AG08395 (cell line): ENCODE measurements around the gene SH3PXD2A.
A peak's percentile ranks its signal among the peaks of the same experiment; 100 is the strongest.
"Not testable (repeated sequence)": the region's sequence is repeated elsewhere in the genome, so short reads cannot be mapped to it uniquely, and the experiment has no call there.

ENCODE experiments used
- DNase-seq: peaks from one replicate; pipeline ENCODE4 v3.0.0; 2012; ENCODE audit warnings: mixed read lengths, low spot score

Gene SH3PXD2A

DNA sequence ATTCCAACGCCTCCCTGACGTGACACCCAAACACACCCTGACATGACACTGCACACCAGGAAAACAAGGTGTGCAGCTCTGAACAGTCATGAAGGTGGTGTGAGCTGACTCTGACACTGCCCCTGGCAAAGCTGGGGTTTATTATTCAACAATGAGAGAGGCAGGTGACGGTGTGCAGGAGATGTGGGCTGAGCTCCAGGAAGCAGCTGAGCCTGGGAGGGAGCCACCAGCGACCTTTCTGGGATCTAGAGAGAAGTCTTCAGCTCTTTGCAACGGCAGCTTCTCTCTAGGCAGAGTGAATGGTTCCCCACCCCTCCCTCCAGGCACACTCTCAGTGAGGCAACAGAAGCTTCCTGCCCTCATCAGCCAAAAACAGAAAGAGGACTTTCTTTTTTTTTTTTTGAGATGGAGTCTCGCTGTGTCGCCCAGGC lies 65.6 kb downstream of the SH3PXD2A start:
- DNase-seq, result no peak

- no peak for DNase-seq
Observed at GRCh38 chr10:103789161-103789560, 66.2 kb downstream of the SH3PXD2A start.

GRCh38 chr10:103787331-103787730 lies 68.0 kb downstream of the SH3PXD2A start:
- DNase-seq, result no peak

DNA sequence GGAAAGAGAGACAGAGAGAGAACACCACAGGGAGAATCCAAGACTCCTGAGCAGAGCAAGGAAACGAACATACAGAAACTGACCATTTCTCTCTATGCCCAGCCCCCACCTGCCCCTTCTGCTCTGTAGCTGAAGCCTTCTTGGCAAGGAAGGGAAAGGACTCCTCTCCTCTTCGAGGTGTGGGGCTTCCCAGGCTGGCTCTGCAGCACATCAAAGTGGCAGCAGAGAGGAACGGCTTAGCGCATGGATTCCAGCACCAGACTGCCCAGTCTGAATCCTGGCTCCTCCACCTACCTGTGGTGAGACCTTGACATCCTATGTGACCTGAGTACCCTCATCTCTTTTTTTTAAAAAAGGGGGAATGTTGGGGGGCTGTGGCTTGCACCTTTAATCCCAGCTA lies 69.4 kb downstream of the SH3PXD2A start:
- no peak for DNase-seq

- DNase-seq, result no peak
Observed at GRCh38 chr10:103784723-103785418, 70.5 kb downstream of the SH3PXD2A start.

GRCh38 chr10:103784089-103784488 lies 71.3 kb downstream of the SH3PXD2A start:
- DNase-seq, result no peak

GRCh38 chr10:103783681-103784080 lies 71.7 kb downstream of the SH3PXD2A start:
- no peak for DNase-seq

GRCh38 chr10:103781329-103782061 lies 73.9 kb downstream of the SH3PXD2A start:
- DNase-seq, result peak; percentile 93

DNA sequence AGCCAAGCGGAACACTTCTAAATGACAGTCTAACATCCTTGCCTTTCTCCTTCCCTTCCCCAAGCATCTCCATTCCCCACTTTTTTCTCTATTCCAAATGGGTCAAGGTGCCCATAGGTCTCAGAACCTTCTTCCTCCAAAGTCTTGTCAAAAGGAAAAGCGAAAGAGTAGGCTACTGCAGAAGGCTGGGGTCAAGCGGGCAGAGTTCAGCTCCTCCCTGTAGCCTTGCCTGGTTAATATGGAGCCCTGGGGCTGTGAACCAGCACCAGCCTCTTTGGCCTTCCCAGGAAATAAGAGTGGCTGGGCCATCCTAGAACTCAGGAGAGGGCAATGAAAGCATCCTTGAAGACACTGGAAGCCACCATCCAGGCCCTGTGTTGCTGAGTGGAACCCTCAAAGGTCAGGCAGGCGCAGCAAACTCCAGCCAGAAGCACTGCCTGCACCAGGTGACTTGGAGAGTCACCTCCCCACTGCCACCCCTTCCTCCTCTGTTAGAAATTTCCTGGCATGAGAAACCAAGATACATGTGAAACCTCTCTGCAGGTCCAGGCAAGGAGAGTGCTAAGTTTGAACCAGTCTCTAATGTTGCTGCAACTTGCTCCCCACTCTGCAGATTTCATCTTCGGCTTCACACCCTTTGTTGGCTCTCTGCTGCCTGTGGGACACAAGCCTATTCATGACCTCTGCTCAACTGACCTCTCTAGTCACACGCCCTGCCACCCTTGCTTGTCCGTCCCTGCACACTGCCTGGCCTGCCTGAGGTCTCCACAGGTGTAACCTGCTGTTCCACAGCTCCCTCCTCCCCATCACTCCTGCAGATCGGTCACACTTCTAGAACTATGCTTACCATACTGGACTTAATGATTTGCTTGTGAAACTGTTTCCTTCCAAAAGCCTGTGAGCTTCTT lies 74.9 kb downstream of the SH3PXD2A start:
- DNase-seq, result no peak

GRCh38 chr10:103778358-103779139 lies 76.8 kb downstream of the SH3PXD2A start:
- DNase-seq, result no peak

- DNase-seq, result no peak
Observed at GRCh38 chr10:103776878-103777591, 78.3 kb downstream of the SH3PXD2A start.

- DNase-seq, result no peak
Observed at GRCh38 chr10:103775776-103776175, 79.6 kb downstream of the SH3PXD2A start.

DNA sequence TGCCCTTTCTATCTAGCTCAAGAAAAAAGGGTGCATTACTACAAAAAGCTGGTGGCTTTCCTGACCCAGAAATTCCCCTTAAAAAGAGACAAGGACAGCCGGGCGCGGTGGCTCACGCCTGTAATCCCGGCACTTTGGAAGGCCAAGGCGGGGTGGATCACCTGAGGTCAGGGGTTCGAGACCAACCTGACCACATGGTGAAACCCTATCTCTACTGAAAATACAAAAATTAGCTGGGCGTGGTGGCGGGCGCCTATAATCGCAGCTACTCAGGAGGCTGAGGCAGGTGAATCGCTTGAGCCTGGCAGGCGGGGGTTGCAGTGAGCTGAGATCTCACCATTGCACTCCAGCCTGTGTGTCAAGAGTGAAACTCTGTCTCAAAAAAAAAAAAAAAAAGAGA lies 82.5 kb downstream of the SH3PXD2A start:
- not testable (repeated sequence) for DNase-seq

DNA sequence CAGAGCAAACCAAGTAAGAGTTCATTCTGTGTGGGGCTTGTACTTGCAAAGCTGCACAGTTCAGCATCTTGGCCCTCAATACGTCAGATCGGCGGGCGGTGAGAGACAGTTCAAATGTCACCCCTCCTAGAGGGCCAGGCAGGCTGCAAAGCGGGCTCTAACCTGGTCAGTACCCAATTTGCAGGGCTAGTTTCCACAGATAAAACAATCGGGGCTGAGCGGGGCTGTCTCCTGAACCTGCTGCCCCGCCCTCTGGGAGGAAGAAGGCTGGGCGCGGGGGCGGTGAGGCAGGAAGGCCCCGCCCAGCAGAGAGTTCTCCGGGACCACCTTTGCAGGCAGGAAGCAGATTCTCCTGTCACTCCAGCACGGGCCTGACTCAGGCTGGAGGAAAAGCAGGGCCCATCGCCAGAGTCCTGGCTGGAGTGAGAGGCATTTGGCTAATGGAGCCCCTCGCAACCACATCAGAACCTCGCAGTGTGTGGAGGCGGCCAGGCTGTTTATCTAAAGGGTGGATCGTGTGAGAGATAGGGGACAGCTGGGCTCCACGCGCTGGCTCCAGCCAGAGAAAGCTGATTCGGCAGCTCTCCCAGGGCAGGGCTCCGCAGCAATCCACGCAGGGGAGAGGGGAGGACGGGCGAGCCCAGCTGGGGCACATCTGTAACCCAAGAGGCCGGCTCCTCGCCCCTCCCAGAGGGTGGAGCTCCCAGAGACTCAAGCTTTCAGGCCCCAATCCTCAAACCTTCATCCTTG lies 83.1 kb downstream of the SH3PXD2A start:
- peak; percentile 90 for DNase-seq

DNA sequence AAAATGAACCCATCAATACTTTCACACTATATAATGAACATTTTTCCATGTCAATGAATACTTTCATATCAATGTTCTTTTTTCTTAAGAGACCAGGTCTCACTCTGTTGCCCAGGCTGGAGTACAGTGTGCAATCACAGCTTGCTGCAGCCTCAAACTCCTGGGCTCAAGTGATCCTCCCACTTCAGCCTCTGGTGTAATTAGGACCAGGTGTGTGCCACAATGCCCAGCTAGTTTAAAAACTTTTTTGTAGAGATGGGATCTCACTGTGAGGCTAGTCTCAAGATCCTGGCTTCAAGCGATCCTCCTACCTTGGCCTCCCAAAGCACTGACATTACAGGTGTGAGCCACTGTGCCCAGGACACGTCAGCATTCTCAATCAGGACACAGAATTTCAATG lies 85.2 kb downstream of the SH3PXD2A start:
- DNase-seq, result no peak

- DNase-seq, result no peak
Observed at GRCh38 chr10:103769176-103769575, 86.2 kb downstream of the SH3PXD2A start.

GRCh38 chr10:103768345-103768744 lies 87.0 kb downstream of the SH3PXD2A start:
- DNase-seq, result no peak

DNA sequence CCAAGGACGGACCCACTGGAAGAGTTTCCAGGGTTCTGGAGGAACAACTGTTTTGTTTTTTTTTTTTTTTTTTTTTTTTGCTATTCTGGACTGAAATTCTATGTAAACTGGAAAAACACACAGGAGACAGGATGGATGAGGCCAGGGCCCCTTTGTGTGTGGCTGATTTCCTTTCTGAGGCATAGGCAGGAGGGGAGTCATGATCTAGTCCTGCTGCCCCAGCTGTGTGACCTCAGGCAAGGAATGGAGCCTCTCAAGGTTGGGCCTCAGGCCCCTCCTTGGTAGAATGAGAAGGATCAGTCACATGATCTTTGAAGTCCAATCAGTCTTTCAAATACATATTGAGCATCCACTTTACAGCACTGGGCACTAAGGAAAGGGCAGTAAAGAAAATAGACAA lies 87.6 kb downstream of the SH3PXD2A start:
- no peak for DNase-seq

DNA sequence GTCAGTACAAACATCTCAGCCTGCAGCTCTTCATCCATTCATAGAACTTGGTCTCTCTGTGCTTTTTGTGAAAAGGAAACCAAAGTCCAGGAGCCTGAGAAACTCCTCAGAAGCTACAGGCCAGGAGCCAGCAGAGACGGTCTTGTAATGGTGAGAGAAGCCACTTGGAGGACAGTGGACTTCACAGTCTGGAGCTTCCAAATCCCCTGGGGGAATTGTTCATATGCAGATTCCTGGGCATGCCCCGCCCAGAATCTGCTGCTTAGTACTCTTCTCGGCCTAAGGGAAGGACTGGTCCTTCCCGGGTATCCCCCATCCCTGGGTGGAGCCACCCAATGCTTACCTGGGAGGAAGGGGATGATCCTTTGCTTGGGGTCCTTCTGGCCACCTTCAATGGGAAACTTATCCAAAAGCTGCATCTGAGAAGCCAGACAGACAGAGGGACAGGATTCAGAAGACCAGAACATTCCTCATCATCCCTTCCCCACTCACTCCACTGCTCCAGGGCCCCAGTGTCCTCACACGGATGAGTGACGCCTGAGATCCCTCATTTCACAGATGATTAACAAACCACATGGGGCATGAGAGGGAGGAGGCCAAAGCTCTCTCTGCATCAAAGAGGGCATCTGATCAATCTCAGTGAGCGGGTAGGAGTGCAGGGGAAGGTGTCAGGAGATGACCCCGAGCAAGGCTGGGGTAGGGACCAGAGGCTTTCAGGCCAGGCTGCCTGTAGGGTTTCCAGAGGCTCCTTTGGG lies 88.4 kb downstream of the SH3PXD2A start:
- DNase-seq, result no peak

- DNase-seq, result no peak
Observed at GRCh38 chr10:103765981-103766380, 89.4 kb downstream of the SH3PXD2A start.
